SK-N-MC (cell line): Measurements from ENCODE around the gene ADAMTS3.

Experiments used
- EZH2 ChIP-seq: fragments of 200-600 bp; sonication (generic); IDR thresholded peaks from one replicate; pipeline ENCODE4 v1.6.1; 2017; ENCODE audit warnings: antibody characterized with exemption
- POLR2AphosphoS5 ChIP-seq: IDR thresholded peaks from 2 replicates; pipeline ENCODE4 v1.6.1; 2012; ENCODE audit warnings: mild to moderate bottlenecking, low read depth, low read length, borderline replicate concordance

DNA sequence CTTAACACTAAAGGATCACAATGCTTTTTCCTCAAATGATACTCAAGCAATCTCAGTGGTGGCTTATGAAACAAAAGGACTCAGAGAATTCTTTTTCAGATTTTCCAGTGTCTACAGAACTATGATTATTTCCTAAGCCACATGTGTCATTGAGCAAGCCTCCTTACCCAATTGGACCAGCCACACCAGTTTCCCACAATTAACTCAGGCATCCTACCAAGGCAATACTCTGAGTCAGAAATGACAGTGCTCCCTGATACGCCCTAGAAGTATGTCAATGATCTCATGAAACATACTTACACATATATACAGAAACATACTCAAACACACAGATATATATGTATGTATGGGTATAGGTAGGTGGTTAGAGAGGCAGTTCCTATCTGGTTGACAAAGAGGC lies 4.8 kb downstream of the ADAMTS3 start:
- TF ChIP-seq EZH2 (no peak), POLR2AphosphoS5 (no peak)
